ENCODE data around the gene GPR137. TPM values are rescaled to one million over a fixed set of nuclear protein-coding genes. Genes with fewer than 3 reads are reported as not detected.
"Not testable (repeated sequence)": the region's sequence is repeated elsewhere in the genome, so short reads cannot be mapped to it uniquely, and the experiment has no call there.

Gene GPR137
- total RNA-seq, 1 experiment from 2014 or later: 14.9 TPM

- Histone ChIP-seq H3K27me3 (0 out of 2 replicates have a peak, but pooled peaks cover 2% of the 10 kb centered on the region), H3K9me3 (no peaks in the 10 kb centered on the region), H3K36me3 (peaks cover 8% of the 10 kb centered on the region), H3K4me3 (no peak overlapping the region; the same call in 1 of the 2 replicates)
- no peak for DNase-seq
These were observed 17.7 kb downstream of the GPR137 start for GRCh38 chr11:64303109-64304031.

GRCh38 chr11:64304032-64304315 lies 18.3 kb downstream of the GPR137 start:
- peak overlapping the region; percentile 64 for H3K4me3 ChIP-seq

GRCh38 chr11:64304316-64305072 lies 18.8 kb downstream of the GPR137 start:
- 0 out of 2 replicates have a peak, but pooled peaks cover 2% of the 10 kb centered on the region for H3K27me3 ChIP-seq
- peak overlapping the region; percentile 64 for H3K4me3 ChIP-seq
- H3K9me3 ChIP-seq: no peaks in the 10 kb centered on the region
- DNase-seq: peak; percentile 89
- H3K36me3 ChIP-seq: peaks cover 8% of the 10 kb centered on the region

More at GRCh38 chr11:64304032-64304315, 18.3 kb downstream of the GPR137 start:
- DNase-seq: no peak
- H3K27me3 ChIP-seq: 0 out of 2 replicates have a peak, but pooled peaks cover 2% of the 10 kb centered on the region
- no peaks in the 10 kb centered on the region for H3K9me3 ChIP-seq
- H3K36me3 ChIP-seq: peaks cover 8% of the 10 kb centered on the region

DNA sequence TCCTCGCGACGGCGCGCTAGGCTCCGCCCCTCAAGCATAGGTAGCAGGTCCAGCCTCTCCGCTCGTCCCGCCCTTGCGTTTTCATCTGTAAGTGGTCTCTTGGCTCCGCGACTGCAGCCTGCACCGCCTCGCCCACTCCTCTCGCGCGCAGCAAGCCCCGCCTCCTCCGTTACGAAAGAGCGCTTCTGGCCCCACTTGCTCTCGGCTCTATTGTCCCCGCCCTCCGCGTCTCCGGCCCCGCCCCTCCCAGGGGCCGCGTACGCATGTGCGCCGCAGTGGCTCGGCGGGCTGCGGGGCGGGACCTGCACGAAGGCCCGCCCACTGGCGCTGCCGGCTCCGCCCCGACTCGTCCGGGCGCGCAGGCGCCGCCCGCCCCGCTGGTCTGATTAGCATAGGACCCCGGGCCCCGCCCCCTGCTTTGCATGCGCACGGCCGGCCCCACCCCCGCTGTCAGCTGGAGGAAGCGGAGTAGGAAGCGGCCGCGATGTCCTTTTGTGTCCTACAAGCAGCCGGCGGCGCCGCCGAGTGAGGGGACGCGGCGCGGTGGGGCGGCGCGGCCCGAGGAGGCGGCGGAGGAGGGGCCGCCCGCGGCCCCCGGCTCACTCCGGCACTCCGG lies 19.5 kb downstream of the GPR137 start, which contains the start of gene ESRRA:
Gene ESRRA (plus strand): TSS at position 450 of the 616 bp plus-strand sequence. CDS start 1,656 bp downstream, outside the sequence.
- peak within 1 kb of the TSS; percentile 74 for H3K4me3 ChIP-seq
- H3K36me3 ChIP-seq: peaks cover 8% of the 10 kb centered on the region
- H3K27me3 ChIP-seq: 0 out of 2 replicates have a peak, but pooled peaks cover under 1% of the 10 kb centered on the region
- DNase-seq: peak; percentile 97
- no peaks in the 10 kb centered on the region for H3K9me3 ChIP-seq

GRCh38 chr11:64305691-64306562 lies 20.3 kb downstream of the GPR137 start:
- Histone ChIP-seq H3K36me3 (peaks cover 8% of the 10 kb centered on the region), H3K9me3 (no peaks in the 10 kb centered on the region), H3K4me3 (peak overlapping the region; percentile 74), H3K27me3 (no peaks in the 10 kb centered on the region)
- DNase-seq: peak; percentile 70

GRCh38 chr11:64306563-64306875 lies 20.9 kb downstream of the GPR137 start:
- DNase-seq: no peak
- Histone ChIP-seq H3K9me3 (no peaks in the 10 kb centered on the region), H3K27me3 (no peaks in the 10 kb centered on the region), H3K4me3 (peak overlapping the region; percentile 74), H3K36me3 (peaks cover 8% of the 10 kb centered on the region)

GRCh38 chr11:64306876-64307622 lies 21.4 kb downstream of the GPR137 start:
- H3K4me3 ChIP-seq: peak overlapping the region; percentile 74
- H3K36me3 ChIP-seq: peaks cover 8% of the 10 kb centered on the region
- no peak for DNase-seq
- H3K27me3 ChIP-seq: no peaks in the 10 kb centered on the region
- no peaks in the 10 kb centered on the region for H3K9me3 ChIP-seq

DNA sequence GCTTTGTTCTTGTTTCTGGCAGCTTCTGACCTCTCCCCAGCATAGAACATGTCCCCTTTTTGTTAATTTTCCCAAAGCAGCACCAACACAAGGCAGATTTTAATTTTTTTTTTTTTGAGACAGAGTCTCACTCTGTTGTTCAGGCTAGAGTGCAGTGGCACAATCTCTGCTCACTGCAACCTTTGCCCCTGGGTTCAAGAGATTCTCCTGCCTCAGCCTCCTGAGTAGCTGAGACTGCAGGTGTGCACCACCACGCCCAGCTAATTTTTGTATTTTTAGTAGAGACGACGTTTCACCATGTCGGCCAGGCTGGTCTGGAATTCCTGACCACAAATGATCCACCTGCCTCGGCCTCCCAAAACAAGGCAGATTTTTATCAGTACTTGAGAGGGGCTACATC lies 22.1 kb downstream of the GPR137 start:
- H3K9me3 ChIP-seq, H3K4me3 ChIP-seq, DNase-seq, H3K27me3 ChIP-seq, H3K36me3 ChIP-seq: not testable (repeated sequence)

DNA sequence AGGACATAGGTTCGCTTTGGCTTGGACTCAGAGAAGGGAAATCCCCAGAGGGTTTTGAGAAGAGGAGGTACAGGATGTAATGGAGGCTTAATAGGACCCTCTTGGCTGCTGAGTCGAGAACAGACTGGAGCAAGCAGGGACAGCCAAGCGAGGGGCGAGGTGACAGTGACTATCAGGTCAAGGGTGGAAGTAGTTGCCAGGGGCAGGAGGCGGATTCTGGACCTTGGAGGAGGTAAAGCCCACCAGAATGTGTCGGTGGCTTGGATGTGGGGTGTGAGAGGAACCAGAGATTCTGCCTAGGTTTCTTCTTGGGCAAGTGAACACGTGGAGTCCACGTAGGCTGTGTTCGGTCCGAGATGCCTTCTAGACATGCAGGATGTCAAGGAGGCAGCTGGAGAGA lies 27.3 kb downstream of the GPR137 start:
- H3K27me3 ChIP-seq: no peaks in the 10 kb centered on the region
- H3K36me3 ChIP-seq: peaks cover 31% of the 10 kb centered on the region
- no peaks in the 10 kb centered on the region for H3K9me3 ChIP-seq
- DNase-seq: no peak
- no peak overlapping the region for H3K4me3 ChIP-seq

- DNase-seq: peak; percentile 88
- peaks cover 28% of the 10 kb centered on the region for H3K36me3 ChIP-seq
- no peaks in the 10 kb centered on the region for H3K27me3 ChIP-seq
- H3K9me3 ChIP-seq: no peaks in the 10 kb centered on the region
- peak overlapping the region; percentile 11 for H3K4me3 ChIP-seq
These were observed 28.0 kb downstream of the GPR137 start for GRCh38 chr11:64313491-64314145.

DNA sequence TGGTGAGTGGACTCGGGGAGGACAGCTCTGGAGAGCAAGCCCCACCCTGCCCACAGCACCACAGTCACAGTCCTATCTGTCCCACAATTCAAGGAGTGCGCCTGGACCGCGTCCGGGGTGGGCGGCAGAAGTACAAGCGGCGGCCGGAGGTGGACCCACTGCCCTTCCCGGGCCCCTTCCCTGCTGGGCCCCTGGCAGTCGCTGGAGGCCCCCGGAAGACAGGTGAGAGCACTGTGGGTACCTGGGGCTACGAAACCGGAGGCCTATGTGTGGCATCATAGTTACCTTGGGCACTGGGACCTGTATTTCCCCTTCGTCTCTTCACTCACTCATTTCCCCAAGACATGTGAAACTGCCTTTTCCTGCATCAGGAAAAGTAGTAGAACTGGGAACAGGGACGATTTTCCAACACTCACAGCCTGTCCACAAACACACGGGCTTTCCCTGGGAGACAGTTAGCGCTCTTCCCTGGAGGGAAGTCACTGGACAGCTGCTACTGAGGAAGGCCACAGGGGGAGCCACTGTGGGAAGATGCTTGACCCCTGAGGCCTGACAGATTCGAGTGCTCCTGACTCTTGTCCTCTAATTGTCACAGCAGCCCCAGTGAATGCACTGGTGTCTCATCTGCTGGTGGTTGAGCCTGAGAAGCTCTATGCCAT lies 28.6 kb downstream of the GPR137 start:
- no peaks in the 10 kb centered on the region for H3K9me3 ChIP-seq
- H3K27me3 ChIP-seq: no peaks in the 10 kb centered on the region
- H3K4me3 ChIP-seq: peak overlapping the region; percentile 11
- peaks cover 30% of the 10 kb centered on the region for H3K36me3 ChIP-seq
- DNase-seq: no peak

GRCh38 chr11:64314805-64315561 lies 29.3 kb downstream of the GPR137 start:
- DNase-seq: no peak
- Histone ChIP-seq H3K4me3 (no peak overlapping the region), H3K36me3 (peaks cover 34% of the 10 kb centered on the region), H3K27me3 (no peaks in the 10 kb centered on the region), H3K9me3 (no peaks in the 10 kb centered on the region)

DNA sequence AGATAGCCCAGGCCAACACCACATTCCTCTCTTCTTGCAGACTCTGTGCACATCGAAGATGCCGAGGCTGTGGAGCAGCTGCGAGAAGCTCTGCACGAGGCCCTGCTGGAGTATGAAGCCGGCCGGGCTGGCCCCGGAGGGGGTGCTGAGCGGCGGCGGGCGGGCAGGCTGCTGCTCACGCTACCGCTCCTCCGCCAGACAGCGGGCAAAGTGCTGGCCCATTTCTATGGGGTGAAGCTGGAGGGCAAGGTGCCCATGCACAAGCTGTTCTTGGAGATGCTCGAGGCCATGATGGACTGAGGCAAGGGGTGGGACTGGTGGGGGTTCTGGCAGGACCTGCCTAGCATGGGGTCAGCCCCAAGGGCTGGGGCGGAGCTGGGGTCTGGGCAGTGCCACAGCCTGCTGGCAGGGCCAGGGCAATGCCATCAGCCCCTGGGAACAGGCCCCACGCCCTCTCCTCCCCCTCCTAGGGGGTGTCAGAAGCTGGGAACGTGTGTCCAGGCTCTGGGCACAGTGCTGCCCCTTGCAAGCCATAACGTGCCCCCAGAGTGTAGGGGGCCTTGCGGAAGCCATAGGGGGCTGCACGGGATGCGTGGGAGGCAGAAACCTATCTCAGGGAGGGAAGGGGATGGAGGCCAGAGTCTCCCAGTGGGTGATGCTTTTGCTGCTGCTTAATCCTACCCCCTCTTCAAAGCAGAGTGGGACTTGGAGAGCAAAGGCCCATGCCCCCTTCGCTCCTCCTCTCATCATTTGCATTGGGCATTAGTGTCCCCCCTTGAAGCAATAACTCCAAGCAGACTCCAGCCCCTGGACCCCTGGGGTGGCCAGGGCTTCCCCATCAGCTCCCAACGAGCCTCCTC lies 30.2 kb downstream of the GPR137 start:
- H3K9me3 ChIP-seq, DNase-seq, H3K27me3 ChIP-seq: not testable (repeated sequence)
- H3K4me3 ChIP-seq: peak overlapping the region; percentile 93
- peaks cover 37% of the 10 kb centered on the region for H3K36me3 ChIP-seq
